HepG2 (cell line): ENCODE data around the gene FKBP1A.

Source experiments
- CBX2 ChIP-seq, 2 experiments: fragments of 200-600 bp in 1 of 2; sonication (generic); formaldehyde crosslinking in 1 of 2; IDR thresholded peaks; 2 replicates each; pipeline versions ENCODE4 v1.7.0 to v1.8.1; 2018 to 2022; ENCODE audit warnings: low read depth in 2 of 2, low read length in 1 of 2, mild to moderate bottlenecking in 1 of 2, missing genetic modification reagents in 1 of 2
- CEBPZ ChIP-seq: IDR thresholded peaks from 2 replicates; pipeline ENCODE4 v1.6.1; 2012; ENCODE audit warnings: low read length, improper control_type of control experiment
- DRAP1 ChIP-seq: IDR thresholded peaks from 2 replicates; pipeline ENCODE4 v1.6.1; 2016; ENCODE audit warnings: missing genetic modification reagents, missing compliant biosample characterization
- EP300 ChIP-seq, 3 experiments: sonication (generic) in 1 of 3; formaldehyde crosslinking in 1 of 3; IDR thresholded peaks; 2 replicates each; pipeline versions ENCODE4 v1.5.1 to v1.6.1; 2011 to 2020; ENCODE audit warnings: low read depth in 2 of 3, low read length in 2 of 3, borderline replicate concordance in 1 of 3, improper control_type of control experiment in 1 of 3, mild to moderate bottlenecking in 1 of 3, missing genetic modification reagents in 1 of 3, moderate library complexity in 1 of 3
- FOXJ3 ChIP-seq: sonication (generic); formaldehyde crosslinking; IDR thresholded peaks from 2 replicates; pipeline ENCODE4 v1.4.0; 2020; ENCODE audit warnings: missing genetic modification reagents, mild to moderate bottlenecking, borderline replicate concordance
- GABPA ChIP-seq, 2 experiments: IDR thresholded peaks; 2 replicates each; pipeline ENCODE4 v1.6.1; 2011 to 2016; ENCODE audit warnings: low read depth in 2 of 2, low read length in 1 of 2, missing biosample characterization in 1 of 2, missing genetic modification characterization in 1 of 2
- HNRNPLL ChIP-seq: fragments of 200-400 bp; formaldehyde crosslinking; IDR thresholded peaks from 2 replicates; pipeline ENCODE4 v1.6.1; 2017; ENCODE audit warnings: mild to moderate bottlenecking, low read depth, low read length; ENCODE audit not compliant: poor library complexity, severe bottlenecking
- IRF1 ChIP-seq: sonication (generic); formaldehyde crosslinking; IDR thresholded peaks from 2 replicates; pipeline ENCODE4 v1.4.0; 2020; ENCODE audit warnings: low read depth, mild to moderate bottlenecking, missing genetic modification reagents
- JUN ChIP-seq: sonication (generic); formaldehyde crosslinking; IDR thresholded peaks from 2 replicates; pipeline ENCODE4 v1.4.0; 2020; ENCODE audit warnings: mild to moderate bottlenecking, missing genetic modification reagents
- PLSCR1 ChIP-seq: sonication (generic); formaldehyde crosslinking; IDR thresholded peaks from 2 replicates; pipeline ENCODE4 v1.5.0; 2020; ENCODE audit warnings: missing genetic modification reagents, mild to moderate bottlenecking, borderline replicate concordance
- SMARCE1 ChIP-seq: fragments of 450-650 bp; IDR thresholded peaks from 2 replicates; pipeline ENCODE4 v1.6.1; 2017; ENCODE audit warnings: borderline replicate concordance
- ZBTB33 ChIP-seq: sonication (generic); formaldehyde crosslinking; IDR thresholded peaks from 2 replicates; pipeline ENCODE4 v1.4.0; 2020; ENCODE audit warnings: missing genetic modification reagents
- ZBTB8A ChIP-seq: sonication (generic); formaldehyde crosslinking; IDR thresholded peaks from 2 replicates; pipeline ENCODE4 v1.4.0; 2020; ENCODE audit warnings: mild to moderate bottlenecking, low read depth, missing genetic modification reagents, borderline replicate concordance
- ZNF446 ChIP-seq: sonication (generic); formaldehyde crosslinking; IDR thresholded peaks from 2 replicates; pipeline ENCODE4 v1.5.0; 2020; ENCODE audit warnings: mild to moderate bottlenecking, missing genetic modification reagents

GRCh38 chr20:1360094-1360846 lies 32.6 kb downstream of the FKBP1A start:
- TF ChIP-seq FOXJ3 (CRISPR knock-in tag) (no peak), HNRNPLL (no peak), ZBTB33 (CRISPR knock-in tag) (no peak), CBX2 (IDR thresholded peaks at IDR 0.05; ENCODE audit: low read depth, low read length) (no peak), CBX2 (CRISPR knock-in tag; IDR thresholded peaks at IDR 0.05; ENCODE audit: low read depth) (no peak), DRAP1 (CRISPR knock-in tag) (no peak), SMARCE1 (no peak), EP300 (IDR thresholded peaks at IDR 0.05; ENCODE audit: low read depth in 2 of 2, low read length in 2 of 2) (no peak), EP300 (CRISPR knock-in tag; IDR thresholded peaks at IDR 0.05; ENCODE audit: borderline replicate concordance) (no peak), IRF1 (CRISPR knock-in tag) (no peak), ZNF446 (no peak), CEBPZ (no peak), PLSCR1 (no peak), GABPA (IDR thresholded peaks at IDR 0.05; ENCODE audit: low read depth, low read length) (no peak), GABPA (CRISPR knock-in tag; IDR thresholded peaks at IDR 0.05; ENCODE audit: low read depth) (no peak), JUN (CRISPR knock-in tag) (no peak), ZBTB8A (CRISPR knock-in tag) (no peak)
